ENCODE measurements around the gene PDZD7.

PDZD7 gene

GRCh38 chr10:101000915-101001658 is 29.8 kb downstream of the PDZD7 start:
- H3K4me3 ChIP-seq (ENCODE audit: low read length) = peak overlapping the region; percentile 88
- DNase-seq (ENCODE audit: low read depth) = peak; percentile 90
- TF ChIP-seq, protein P1, sequence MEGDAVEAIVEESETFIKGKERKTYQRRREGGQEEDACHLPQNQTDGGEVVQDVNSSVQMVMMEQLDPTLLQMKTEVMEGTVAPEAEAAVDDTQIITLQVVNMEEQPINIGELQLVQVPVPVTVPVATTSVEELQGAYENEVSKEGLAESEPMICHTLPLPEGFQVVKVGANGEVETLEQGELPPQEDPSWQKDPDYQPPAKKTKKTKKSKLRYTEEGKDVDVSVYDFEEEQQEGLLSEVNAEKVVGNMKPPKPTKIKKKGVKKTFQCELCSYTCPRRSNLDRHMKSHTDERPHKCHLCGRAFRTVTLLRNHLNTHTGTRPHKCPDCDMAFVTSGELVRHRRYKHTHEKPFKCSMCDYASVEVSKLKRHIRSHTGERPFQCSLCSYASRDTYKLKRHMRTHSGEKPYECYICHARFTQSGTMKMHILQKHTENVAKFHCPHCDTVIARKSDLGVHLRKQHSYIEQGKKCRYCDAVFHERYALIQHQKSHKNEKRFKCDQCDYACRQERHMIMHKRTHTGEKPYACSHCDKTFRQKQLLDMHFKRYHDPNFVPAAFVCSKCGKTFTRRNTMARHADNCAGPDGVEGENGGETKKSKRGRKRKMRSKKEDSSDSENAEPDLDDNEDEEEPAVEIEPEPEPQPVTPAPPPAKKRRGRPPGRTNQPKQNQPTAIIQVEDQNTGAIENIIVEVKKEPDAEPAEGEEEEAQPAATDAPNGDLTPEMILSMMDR (conservative IDR thresholded peaks at IDR 0.05; ENCODE audit: low read length) = no peak; the same call in 1 of the 2 replicates

DNA sequence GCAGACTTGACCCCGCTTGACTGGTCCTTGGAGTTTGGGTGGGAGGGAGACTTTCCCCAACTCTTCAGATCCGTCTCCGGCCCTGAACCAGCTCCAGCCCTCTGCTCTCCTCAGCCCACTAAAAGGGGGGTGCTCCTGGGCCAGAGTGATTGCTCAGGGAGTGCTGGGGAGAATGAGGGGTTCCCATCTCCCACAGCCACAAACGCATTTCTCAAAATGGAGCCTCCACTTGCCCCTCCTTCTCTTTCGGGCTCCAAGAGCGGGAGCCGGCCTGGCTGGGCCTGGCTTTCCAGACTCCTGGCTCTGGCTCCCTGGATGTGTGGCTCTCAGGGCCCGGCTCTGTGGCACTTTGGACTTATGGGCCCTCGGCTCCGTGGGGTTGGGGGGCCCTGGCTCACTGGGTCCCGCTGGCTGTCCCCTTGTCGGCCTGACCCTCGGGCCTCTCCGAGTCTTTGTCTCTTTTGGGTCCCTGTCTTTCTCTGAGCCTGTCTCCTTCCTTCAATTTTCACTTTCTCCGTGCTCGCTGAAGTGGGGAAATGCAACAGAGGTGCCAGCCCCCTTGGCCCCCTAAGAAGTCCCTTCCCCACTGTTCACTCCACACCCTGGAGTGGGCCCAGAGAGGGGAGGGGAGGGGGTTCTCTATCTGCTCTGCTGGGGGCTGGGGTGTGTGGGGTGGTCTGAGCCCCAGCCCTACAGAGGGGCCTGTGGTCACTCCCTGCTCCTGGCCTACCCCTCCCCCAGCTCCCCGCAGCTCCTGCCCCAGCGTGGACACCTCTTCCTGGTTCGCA is 30.6 kb downstream of the PDZD7 start:
- DNase-seq (ENCODE audit: low read depth) = no peak
- H3K4me3 ChIP-seq (ENCODE audit: low read length) = peak overlapping the region; percentile 88
- TF ChIP-seq, protein P1 (conservative IDR thresholded peaks at IDR 0.05; ENCODE audit: low read length) = no peak

DNA sequence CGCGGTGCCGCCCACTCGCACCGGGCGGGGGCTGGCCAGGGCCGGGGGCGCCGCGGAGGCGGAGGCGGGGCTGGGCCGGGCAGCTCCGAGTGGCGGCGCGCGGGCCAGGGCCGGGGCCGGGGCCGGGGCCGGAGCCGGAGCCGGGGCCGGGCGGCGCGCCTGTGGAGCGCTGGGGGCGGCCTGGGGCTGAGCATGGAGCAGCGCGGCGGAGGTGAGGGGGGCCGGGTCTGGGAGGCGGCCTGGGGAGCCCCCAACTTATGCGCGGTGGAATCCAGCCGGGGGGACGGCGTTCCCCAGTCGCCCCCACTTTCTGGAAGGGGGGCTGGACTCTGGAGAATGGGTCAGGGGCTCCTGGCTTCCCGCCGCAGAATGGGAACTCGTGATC is 31.2 kb downstream of the PDZD7 start, which contains the start of gene LZTS2:
LZTS2 (plus strand) TSS at position 67 of the 385 bp plus-strand sequence. CDS start 2,731 bp downstream, outside the sequence.
- TF ChIP-seq, protein P1 (conservative IDR thresholded peaks at IDR 0.05; ENCODE audit: low read length) = no peak
- H3K4me3 ChIP-seq (ENCODE audit: low read length) = peak within 1 kb of the TSS; percentile 88
- DNase-seq (ENCODE audit: low read depth) = no peak

GRCh38 chr10:100998991-100999741 is 31.8 kb downstream of the PDZD7 start:
- TF ChIP-seq, protein P1 (conservative IDR thresholded peaks at IDR 0.05; ENCODE audit: low read length) = peak; percentile 54
- DNase-seq (ENCODE audit: low read depth) = peak; percentile 71

DNA sequence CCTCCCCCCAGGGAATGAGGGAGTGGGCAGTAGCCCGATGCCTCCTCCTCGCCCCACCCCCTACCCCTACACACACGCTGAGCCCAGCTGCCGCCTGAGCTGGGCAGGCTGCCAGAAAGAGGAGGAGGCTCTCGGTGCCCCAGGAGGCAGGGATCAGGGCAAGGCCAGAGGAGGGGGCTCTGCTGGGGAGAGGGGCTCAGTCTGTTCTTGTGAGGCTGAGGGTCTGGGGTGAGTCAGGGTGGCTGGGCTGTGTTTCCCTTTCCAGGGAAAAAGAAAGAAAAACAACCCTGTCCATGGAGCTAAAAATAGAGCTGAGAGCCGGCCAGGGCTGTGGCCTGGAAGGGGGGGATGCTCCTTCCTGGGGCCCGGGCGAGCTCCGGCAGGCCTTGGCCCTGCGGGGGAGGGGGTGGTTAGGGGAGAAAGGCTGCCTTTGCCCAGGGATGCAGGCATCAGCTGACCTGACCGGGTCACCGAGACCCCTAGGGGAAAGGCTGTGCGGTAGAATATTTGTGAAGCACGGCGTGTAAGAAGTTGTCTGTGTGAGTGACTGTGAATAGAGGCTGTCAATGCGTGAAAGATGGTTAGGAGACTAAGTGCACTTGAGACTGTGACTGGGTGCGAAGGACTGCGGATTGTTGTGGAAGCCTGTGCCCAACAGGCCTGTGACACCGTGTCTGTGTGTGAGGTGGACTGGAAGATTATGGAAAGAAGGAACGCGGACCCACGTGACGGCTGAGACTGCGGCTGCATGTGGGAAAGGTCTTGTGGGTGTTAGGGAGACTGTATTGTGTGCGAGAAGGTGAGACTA is 32.5 kb downstream of the PDZD7 start:
- H3K4me3 ChIP-seq (ENCODE audit: low read length) = peak overlapping the region; percentile 78
- peak; percentile 73 for DNase-seq (ENCODE audit: low read depth)
- TF ChIP-seq, protein P1 (conservative IDR thresholded peaks at IDR 0.05; ENCODE audit: low read length) = no peak

More at GRCh38 chr10:100998991-100999741, 31.8 kb downstream of the PDZD7 start:
- peak overlapping the region; percentile 78 for H3K4me3 ChIP-seq (ENCODE audit: low read length)

Data from AG10803 (cell line).